ENCODE data around the gene DCLK1. TPM values are rescaled to one million over a fixed set of nuclear protein-coding genes. Genes with fewer than 3 reads are reported as not detected.
"Not testable (repeated sequence)": the region's sequence is repeated elsewhere in the genome, so short reads cannot be mapped to it uniquely, and the experiment has no call there.

Gene DCLK1
- total RNA-seq, 1 experiment from 2014 or later, result 6.7 TPM

DNA sequence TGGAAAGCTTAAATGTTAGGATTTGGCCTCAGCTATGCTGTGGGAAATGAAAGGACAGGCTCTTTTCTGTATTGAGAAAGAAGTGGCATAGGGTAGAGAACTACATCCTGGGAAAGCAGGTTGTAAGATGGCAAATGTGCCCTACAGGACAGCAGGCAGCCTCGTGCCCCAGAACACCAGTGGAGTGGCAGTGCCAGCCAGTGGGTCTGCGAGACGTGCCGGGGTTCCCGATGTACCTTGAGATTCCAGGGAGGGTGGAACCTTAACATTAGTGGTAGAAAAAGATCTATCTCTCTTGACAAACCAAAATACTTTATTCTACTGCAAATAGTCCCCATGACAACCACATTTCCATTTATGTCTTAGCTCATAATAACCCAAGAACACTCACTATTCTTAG lies 42.7 kb downstream of the DCLK1 start:
- DNase-seq (ENCODE audit: extremely low read depth, low read depth), result no peak

DNA sequence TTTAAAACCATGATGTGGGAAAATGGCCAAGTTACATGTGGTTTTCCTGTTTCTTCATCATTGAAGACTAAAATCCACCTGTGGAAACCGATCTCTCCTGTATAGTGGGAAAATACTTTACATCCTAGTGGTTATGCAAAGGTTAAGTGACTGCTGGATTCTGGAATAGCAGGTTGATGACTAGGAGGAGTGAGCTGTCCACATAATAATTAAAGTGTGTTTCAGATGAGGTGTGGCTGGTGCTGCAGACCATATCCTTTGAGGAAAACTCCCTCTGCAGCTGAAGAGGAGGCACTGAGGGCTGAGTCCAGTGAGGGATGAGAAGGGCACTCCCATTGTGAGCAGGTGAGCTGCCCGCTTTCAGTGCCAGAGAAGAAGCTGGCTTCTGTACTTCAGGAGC lies 43.2 kb downstream of the DCLK1 start:
- DNase-seq (ENCODE audit: extremely low read depth, low read depth), result no peak

- DNase-seq (ENCODE audit: extremely low read depth, low read depth), result no peak
These were observed 45.1 kb downstream of the DCLK1 start for GRCh38 chr13:36086117-36086516.

DNA sequence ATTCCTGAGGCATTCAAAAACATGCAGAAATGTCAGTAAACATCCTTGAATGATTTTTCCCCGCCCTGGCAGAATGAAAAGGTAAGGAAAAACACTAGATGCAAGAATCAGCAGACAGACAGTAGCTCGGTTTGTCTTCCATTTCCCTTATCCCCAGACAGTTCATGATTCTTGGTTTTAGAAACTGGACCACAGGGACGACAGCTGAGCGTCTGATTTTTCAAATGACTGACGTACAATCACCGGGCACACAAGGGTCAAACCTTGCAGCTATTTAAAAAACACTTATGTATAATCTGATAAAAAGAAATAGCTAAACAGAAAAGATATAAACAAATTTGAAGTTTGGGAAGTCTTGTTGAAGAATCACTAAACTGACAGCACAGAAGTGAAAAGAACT lies 47.1 kb downstream of the DCLK1 start:
- DNase-seq (ENCODE audit: extremely low read depth, low read depth), result no peak

GRCh38 chr13:36082806-36083205 lies 48.4 kb downstream of the DCLK1 start:
- DNase-seq (ENCODE audit: extremely low read depth, low read depth), result no peak

DNA sequence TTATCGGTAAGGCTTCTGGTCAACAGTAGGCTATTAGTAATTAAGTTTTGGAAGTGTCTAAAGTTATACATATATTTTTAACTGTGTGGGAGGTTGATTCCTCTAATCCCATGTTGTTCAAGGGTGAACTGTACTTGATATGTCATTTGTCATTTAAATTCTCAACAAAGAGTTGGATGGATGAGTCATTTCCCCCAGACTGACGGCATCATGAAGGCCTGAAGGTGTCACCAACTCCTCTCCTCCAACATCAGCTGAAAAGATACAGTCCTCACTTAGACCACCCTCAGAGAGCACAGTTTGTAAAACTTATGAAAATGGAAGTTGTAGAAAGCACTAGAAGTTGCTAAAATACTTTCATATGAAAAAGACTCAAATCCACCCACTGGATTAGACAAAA lies 48.8 kb downstream of the DCLK1 start:
- no peak for DNase-seq (ENCODE audit: extremely low read depth, low read depth)

- DNase-seq (ENCODE audit: extremely low read depth, low read depth), result no peak
These were observed 55.0 kb downstream of the DCLK1 start for GRCh38 chr13:36076211-36076610.

DNA sequence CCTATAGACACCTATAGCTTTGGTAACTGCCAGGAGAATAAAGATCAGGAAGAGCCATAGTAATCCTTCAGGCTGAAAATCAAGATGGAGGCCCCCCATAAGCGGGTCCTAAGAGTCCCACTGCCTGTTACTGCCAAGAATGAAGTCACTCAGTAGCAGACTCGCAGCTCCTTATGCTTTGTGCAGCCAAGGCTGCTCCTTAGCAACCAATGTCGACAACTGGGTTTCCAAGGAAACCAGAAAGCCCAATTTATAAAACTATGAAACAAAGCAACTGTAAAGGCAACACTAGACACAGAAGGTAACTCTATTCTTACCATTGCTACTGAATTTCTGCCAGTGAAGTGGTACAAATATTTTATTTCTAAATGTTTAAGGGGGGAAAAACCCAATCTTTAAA lies 56.5 kb downstream of the DCLK1 start:
- DNase-seq (ENCODE audit: extremely low read depth, low read depth), result no peak

GRCh38 chr13:36072152-36072935 lies 58.8 kb downstream of the DCLK1 start:
- DNase-seq (ENCODE audit: extremely low read depth, low read depth), result no peak

DNA sequence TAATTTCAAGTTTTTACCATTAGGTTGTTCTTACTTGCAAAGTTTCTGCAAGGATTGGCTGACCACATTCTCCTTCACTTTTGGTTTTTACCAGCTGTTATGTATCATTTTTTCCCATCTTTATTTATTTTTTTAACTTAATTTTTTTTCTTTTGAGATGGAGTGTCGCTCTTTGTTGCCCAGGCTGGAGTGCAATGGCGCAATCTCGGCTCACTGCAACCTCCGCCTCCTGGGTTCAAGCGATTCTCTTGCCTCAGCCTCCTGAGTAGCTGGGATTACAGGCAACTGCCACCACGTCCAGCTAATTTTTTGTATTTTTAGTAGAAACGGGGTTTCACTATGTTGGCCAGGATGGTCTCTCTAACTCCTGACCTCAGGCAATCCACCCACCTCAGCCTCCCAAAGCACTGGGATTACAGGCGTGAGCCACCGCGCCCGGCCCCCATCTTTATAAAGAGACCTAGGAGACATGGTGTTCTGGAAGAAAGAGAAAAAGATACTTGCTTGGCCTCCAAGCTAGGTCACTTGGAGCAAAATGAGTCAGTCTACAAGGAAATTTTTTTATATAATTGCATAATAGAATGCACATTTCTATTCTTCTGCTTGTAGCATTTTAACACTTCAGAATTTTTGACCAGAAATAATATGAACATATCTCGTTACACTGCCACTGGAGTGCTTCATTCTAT lies 60.5 kb downstream of the DCLK1 start:
- not testable (repeated sequence) for DNase-seq (ENCODE audit: extremely low read depth, low read depth)

- no peak for DNase-seq (ENCODE audit: extremely low read depth, low read depth)
These were observed 61.3 kb downstream of the DCLK1 start for GRCh38 chr13:36069881-36070366.

- no peak for DNase-seq (ENCODE audit: extremely low read depth, low read depth)
These were observed 62.2 kb downstream of the DCLK1 start for GRCh38 chr13:36068991-36069390.

DNA sequence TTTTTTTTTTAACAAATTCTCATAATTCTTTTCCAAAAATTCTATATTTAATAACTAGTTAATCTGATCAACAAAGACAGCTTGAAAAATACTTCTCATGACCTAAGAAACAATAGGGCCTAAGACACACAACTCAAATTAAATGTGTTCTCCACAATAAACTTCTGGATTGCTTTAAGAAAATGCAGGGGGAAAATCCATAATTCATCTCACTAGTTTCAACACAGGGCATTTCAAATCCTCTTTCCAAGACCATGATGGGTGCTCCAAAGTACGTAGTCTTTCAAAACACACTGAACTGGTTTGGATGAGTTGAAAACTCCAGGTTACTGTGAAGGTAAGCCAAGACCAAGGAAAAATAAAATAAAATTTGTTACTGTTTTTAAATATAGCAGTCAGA lies 62.6 kb downstream of the DCLK1 start:
- DNase-seq (ENCODE audit: extremely low read depth, low read depth), result no peak

GRCh38 chr13:36067746-36068381 lies 63.3 kb downstream of the DCLK1 start:
- DNase-seq (ENCODE audit: extremely low read depth, low read depth), result no peak

GRCh38 chr13:36062249-36062648 lies 68.9 kb downstream of the DCLK1 start:
- DNase-seq (ENCODE audit: extremely low read depth, low read depth), result no peak

- no peak for DNase-seq (ENCODE audit: extremely low read depth, low read depth)
These were observed 69.6 kb downstream of the DCLK1 start for GRCh38 chr13:36061621-36062020.

DNA sequence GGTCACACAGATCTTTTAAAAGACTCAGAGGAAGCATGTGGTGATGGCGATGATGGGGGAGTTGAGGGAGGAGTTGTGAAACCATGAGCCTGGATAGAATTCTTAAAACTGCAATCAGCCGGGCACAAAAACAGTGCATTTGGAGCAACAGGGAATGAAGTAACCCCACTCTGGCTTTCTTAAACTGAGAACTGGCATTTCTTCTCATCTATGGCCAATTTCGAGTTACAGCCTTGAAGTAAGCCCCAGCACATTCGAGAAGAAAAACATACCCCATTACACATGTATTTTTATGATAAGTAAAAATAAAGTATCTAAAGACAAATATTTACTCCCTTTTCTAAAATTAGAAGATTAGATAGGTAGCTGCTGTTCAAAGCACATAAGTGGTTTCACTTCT lies 70.1 kb downstream of the DCLK1 start:
- no peak for DNase-seq (ENCODE audit: extremely low read depth, low read depth)

GRCh38 chr13:36059321-36059720 lies 71.9 kb downstream of the DCLK1 start:
- no peak for DNase-seq (ENCODE audit: extremely low read depth, low read depth)

GRCh38 chr13:36058116-36058515 lies 73.1 kb downstream of the DCLK1 start:
- no peak for DNase-seq (ENCODE audit: extremely low read depth, low read depth)

- no peak for DNase-seq (ENCODE audit: extremely low read depth, low read depth)
These were observed 73.6 kb downstream of the DCLK1 start for GRCh38 chr13:36057547-36057946.

DNA sequence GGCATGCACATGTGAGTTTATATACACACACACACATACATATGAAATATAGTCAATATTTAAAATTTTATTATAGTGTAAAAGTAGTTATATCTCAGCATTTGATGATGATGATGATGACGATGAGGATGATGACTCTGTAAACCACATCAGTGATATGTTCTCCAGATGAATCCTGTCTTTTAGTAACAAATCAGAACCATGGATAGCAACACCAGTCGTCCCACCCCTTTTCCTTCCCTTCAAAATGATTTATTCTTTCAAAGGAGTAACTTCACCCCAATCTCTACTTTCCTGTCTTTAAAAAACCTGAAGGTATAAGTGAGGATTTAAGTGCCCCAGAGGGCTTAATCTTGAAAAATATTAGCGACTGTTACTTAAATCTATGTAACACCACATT lies 74.1 kb downstream of the DCLK1 start:
- DNase-seq (ENCODE audit: extremely low read depth, low read depth), result no peak

- DNase-seq (ENCODE audit: extremely low read depth, low read depth), result no peak
These were observed 75.8 kb downstream of the DCLK1 start for GRCh38 chr13:36055366-36055765.
